A549 (cell line): ENCODE data around the gene SLC1A2. TPM values are rescaled to one million over a fixed set of nuclear protein-coding genes. Genes with fewer than 3 reads are reported as not detected.

Source experiments
- ATAC-seq, 2 experiments: fragments of 200-7000 bp in 1 of 2; fragments of >200 bp in 1 of 2; cut with Nextera tagmentation in 1 of 2; cut with Tn5 transposase in 1 of 2; 3 replicates each; pipeline versions ENCODE4 v1.8.0 to v1.9.1; 2018 to 2020; ENCODE audit warnings: mild to moderate bottlenecking in 1 of 2, moderate library complexity in 1 of 2
- CTCF ChIA-PET: fragments of 300-600 bp; sonication (Branson Sonifier 250); formaldehyde crosslinking; extraction: SDS; loops from one replicate; lab custom pipeline; 2021; ENCODE audit warnings: antibody characterized with exemption, inconsistent platforms; lab: Yijun Ruan, JAX
- POLR2A ChIA-PET: fragments of 350-600 bp; formaldehyde crosslinking; extraction: SDS; loops from one replicate; lab custom pipeline; 2021; ENCODE audit warnings: antibody characterized with exemption, inconsistent platforms; lab: Yijun Ruan, JAX
- DNase-seq, 2 experiments: peaks; one replicate each; pipeline versions ENCODE4 v3.0.0 to v3.0.0-alpha.2; 2011 to 2016; ENCODE audit warnings: low read depth in 1 of 2, low spot score in 1 of 2
- FAIRE-seq: peaks from 2 replicates; lab custom pipeline; 2011; peaks lifted over from hg19 to GRCh38; lab: Jason Lieb, UNC
- H3K27ac ChIP-seq, 2 experiments: fragments of >200 bp; sonication (Bioruptor Twin); formaldehyde crosslinking; 3 replicates each; pipeline ENCODE4 v1.5.1; 2016 to 2017
- H3K4me1 ChIP-seq: fragments of >200 bp; sonication (Bioruptor Twin); formaldehyde crosslinking; 3 replicates; pipeline ENCODE4 v1.6.1; 2016
- H3K4me2 ChIP-seq: fragments of >200 bp; sonication (Bioruptor Twin); formaldehyde crosslinking; 3 replicates; pipeline ENCODE4 v1.6.1; 2016
- H3K4me3 ChIP-seq: fragments of >200 bp; sonication (Bioruptor Twin); formaldehyde crosslinking; 3 replicates; pipeline ENCODE4 v1.5.1; 2016
- H3K9me3 ChIP-seq: fragments of >200 bp; sonication (Bioruptor Twin); formaldehyde crosslinking; 3 replicates; pipeline ENCODE4 v1.6.1; 2016
- CBX2 ChIP-seq: fragments of 200-600 bp; sonication (generic); IDR thresholded peaks from 2 replicates; pipeline ENCODE4 v1.6.1; 2016; ENCODE audit warnings: low read depth, mild to moderate bottlenecking, borderline replicate concordance
- CBX8 ChIP-seq: fragments of 200-600 bp; sonication (generic); IDR thresholded peaks from 2 replicates; pipeline ENCODE4 v1.6.1; 2016
- CTCF ChIP-seq: fragments of >200 bp; sonication (Bioruptor Twin); formaldehyde crosslinking; IDR thresholded peaks from 3 replicates; pipeline ENCODE4 v1.5.1; 2016
- E2F6 ChIP-seq: IDR thresholded peaks from 2 replicates; pipeline ENCODE4 v1.6.1; 2012; ENCODE audit warnings: low read depth, borderline replicate concordance
- EHMT2 ChIP-seq: fragments of 200-600 bp; sonication (generic); IDR thresholded peaks from 2 replicates; pipeline ENCODE4 v1.6.1; 2016; ENCODE audit warnings: antibody characterized with exemption, low read depth, mild to moderate bottlenecking, moderate library complexity
- FOSL2 ChIP-seq, 2 experiments: fragments of 450-650 bp in 1 of 2; fragments of >200 bp in 1 of 2; sonication (Bioruptor Twin) in 1 of 2; formaldehyde crosslinking; IDR thresholded peaks; 2 replicates each; pipeline versions ENCODE4 v1.5.0 to v1.6.1; 2016 to 2020; ENCODE audit warnings: mild to moderate bottlenecking in 1 of 2, moderate library complexity in 1 of 2
- HOXB13 ChIP-seq: fragments of 250-450 bp; sonication (Bioruptor Pico); IDR thresholded peaks from 2 replicates; pipeline ENCODE4 v1.5.0; 2020; ENCODE audit warnings: low read depth, mild to moderate bottlenecking, moderate library complexity
- HOXB5 ChIP-seq: fragments of 250-450 bp; sonication (Bioruptor Pico); IDR thresholded peaks from 2 replicates; pipeline ENCODE4 v1.5.0; 2020; ENCODE audit warnings: mild to moderate bottlenecking, moderate library complexity
- MYC ChIP-seq: IDR thresholded peaks from 2 replicates; pipeline ENCODE4 v1.6.1; 2012; ENCODE audit warnings: mild to moderate bottlenecking, inconsistent platforms, low read length, improper control_type of control experiment, borderline replicate concordance
- NFE2L2 ChIP-seq: fragments of 150-350 bp; conservative IDR thresholded peaks from 2 replicates; pipeline ENCODE4 v1.6.1; 2014; ENCODE audit warnings: low read length
- POLR2AphosphoS2 ChIP-seq: conservative IDR thresholded peaks from 2 replicates; pipeline ENCODE4 v1.6.1; 2012; ENCODE audit warnings: low read length, improper control_type of control experiment, inconsistent platforms
- RARB ChIP-seq: fragments of 250-450 bp; sonication (Bioruptor Pico); IDR thresholded peaks from 2 replicates; pipeline ENCODE4 v1.8.0; 2021; ENCODE audit warnings: mild to moderate bottlenecking, moderate library complexity
- RFX5 ChIP-seq: fragments of 450-650 bp; IDR thresholded peaks from 2 replicates; pipeline ENCODE4 v1.7.1; 2014; ENCODE audit warnings: antibody characterized with exemption, mild to moderate bottlenecking, moderate library complexity
- SREBF2 ChIP-seq: fragments of 450-650 bp; IDR thresholded peaks from 2 replicates; pipeline ENCODE4 v1.6.1; 2014; ENCODE audit warnings: mild to moderate bottlenecking, moderate library complexity
- WGBS: methylation state at CpG from one replicate; pipeline ENCODE4 v1.1.6; 2017; ENCODE audit errors: missing lambda C conversion rate; 5-methylcytosine and 5-hydroxymethylcytosine counted together
- polyA plus RNA-seq, 4 experiments: library from polyadenylated mRNA; depleted of rRNA in 3 of 4; stranded (reverse); fragments of >200 nt; fragmentation: RNase III in 1 of 4; extraction: RNeasy Plus Mini Kit Qiagen cat#74134 plus additional on column Dnase treatment in 1 of 4; gene quantifications; 2 replicates in 3 of 4; 3 replicates in 1 of 4; pipeline ENCODE4 v1.2.3, GENCODE V29; 2011 to 2017

SLC1A2 gene
- polyA plus RNA-seq, 2 of the 4 experiments (the other 2 are of a cell fraction), result 0.01 to 0.14 TPM

DNA sequence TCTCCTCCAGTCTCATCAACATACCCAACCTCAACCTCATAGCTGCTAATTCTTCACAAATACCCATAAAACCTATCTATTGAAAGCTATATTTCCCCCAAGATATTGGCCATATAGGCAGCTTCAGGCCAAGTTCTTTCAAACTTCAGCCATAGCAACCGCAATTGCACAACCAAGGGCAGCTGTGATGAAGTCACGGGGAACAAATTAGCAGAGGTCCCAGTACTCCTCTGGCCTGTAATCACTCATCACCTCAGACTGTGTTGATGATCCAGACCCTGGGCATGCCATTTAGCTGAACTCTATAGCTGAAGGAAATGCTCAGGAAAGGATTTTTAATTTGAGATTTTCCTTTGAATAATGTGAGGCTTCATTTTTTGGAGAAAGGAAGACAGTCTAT is 84.1 kb downstream of the SLC1A2 start:
- DNase-seq, result no peak
- no peak for ATAC-seq
- CTCF ChIA-PET, result interaction anchor here (1.3 to 1.7 kb wide), 3 partner anchors 15 to 29 kb away, joined by 3 to 4 read pairs (median 3); no protein-coding TSS in a partner anchor
- POLR2A ChIA-PET, result no interaction called here
- no peaks in the 10 kb centered on the region for H3K9me3 ChIP-seq
- TF ChIP-seq RFX5 (no peak), HOXB5 (CRISPR knock-in tag) (no peak), RARB (CRISPR knock-in tag) (no peak), SREBF2 (no peak), FOSL2 (IDR thresholded peaks at IDR 0.05) (no peak), FOSL2 (CRISPR knock-in tag; IDR thresholded peaks at IDR 0.05) (no peak), NFE2L2 (no peak), EHMT2 (no peak), CBX8 (no peak), MYC (no peak), CTCF (no peak), POLR2AphosphoS2 (no peak)
- FAIRE-seq, result no peak
- no peak overlapping the region for H3K4me3 ChIP-seq
- H3K4me2 ChIP-seq, result no peak overlapping the region
- H3K27ac ChIP-seq, result no peak overlapping the region
- WGBS, result 91% methylated on average over 2 of the region's 2 CpGs
- H3K4me1 ChIP-seq, result peaks cover 23% of the 10 kb centered on the region

DNA sequence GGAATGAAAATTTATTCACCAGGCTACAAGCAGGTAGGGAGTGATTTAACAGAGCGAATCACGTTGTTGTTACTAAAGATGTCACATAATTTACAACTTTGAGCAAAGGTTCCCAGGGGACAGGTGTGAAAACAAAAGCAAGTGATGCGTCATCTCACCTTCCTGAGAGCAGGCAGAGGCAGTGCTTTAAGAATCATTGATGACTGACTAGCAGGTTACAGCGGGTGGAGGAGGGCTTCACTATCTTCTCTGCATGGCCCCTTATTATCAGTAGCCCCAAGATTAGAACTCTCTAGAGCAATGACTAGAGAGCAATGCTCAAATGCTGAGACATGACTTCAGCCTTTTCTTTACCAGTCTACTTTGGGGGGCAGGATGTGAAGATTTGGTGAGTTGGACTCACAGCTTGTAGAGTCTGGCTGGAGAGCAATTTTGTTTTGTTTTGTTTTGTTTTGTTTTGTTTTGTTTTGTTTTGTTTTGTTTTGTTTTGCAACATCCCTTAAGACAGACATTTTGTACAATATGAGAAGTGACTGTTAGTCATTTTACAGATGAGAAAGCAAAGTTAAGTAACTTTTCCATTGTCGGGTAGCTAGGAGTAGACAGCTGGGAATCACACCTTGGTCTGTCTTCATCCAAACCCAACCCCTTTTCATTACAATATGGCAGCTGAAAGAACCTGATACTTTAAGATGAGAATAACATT is 84.8 kb downstream of the SLC1A2 start:
- ATAC-seq (no peak), DNase-seq (no peak), FAIRE-seq (no peak)
- Histone ChIP-seq H3K4me3 (no peak overlapping the region), H3K4me1 (peaks cover 23% of the 10 kb centered on the region), H3K27ac (0 out of 6 replicates have a peak overlapping the region, but pooled peaks of 1 of the 2 experiments have one; percentile 4), H3K9me3 (no peaks in the 10 kb centered on the region), H3K4me2 (no peak overlapping the region)
- 82% methylated on average over 5 of the region's 5 CpGs for WGBS
- POLR2A ChIA-PET, result no interaction called here
- TF ChIP-seq CTCF (no peak), E2F6 (no peak)
- CTCF ChIA-PET, result interaction anchor here (1.3 to 1.7 kb wide), 2 partner anchors 14 to 21 kb away, joined by 3 to 4 read pairs; no protein-coding TSS in a partner anchor

GRCh38 chr11:35332524-35332923 is 86.8 kb downstream of the SLC1A2 start:
- CTCF ChIA-PET, result interaction anchor here (1.0 kb wide), 1 partner anchor 13 kb away, joined by 7 read pairs; no protein-coding TSS in a partner anchor
- Histone ChIP-seq H3K4me2 (no peak overlapping the region), H3K27ac (no peak overlapping the region), H3K4me1 (peaks cover 12% of the 10 kb centered on the region), H3K9me3 (no peaks in the 10 kb centered on the region), H3K4me3 (no peak overlapping the region)
- POLR2A ChIA-PET, result no interaction called here
- WGBS, result 38% methylated on average over 2 of the region's 2 CpGs
- TF ChIP-seq HOXB13, result no peak
- no peak for TF ChIP-seq CBX2
- no peak for ATAC-seq
- no peak for FAIRE-seq
- no peak for DNase-seq
